HEK293 (cell line): ENCODE results near the gene SH2B3.

ENCODE experiments used
- CTCF ChIA-PET: fragments of 350-600 bp; formaldehyde crosslinking; extraction: SDS; loops from one replicate; lab custom pipeline; 2021; ENCODE audit warnings: antibody characterized with exemption; lab: Yijun Ruan, JAX
- POLR2A ChIA-PET: fragments of 300-600 bp; formaldehyde crosslinking; extraction: SDS; loops from one replicate; lab custom pipeline; 2020; ENCODE audit warnings: antibody characterized with exemption, inconsistent platforms; lab: Yijun Ruan, JAX
- H3K27ac ChIP-seq: fragments of 200-500 bp; sonication (Bioruptor generic); 2 replicates; pipeline ENCODE4 v1.5.1; 2014; ENCODE audit warnings: low read depth, low read length, control low read depth, inconsistent platforms; ENCODE audit errors: extremely low read depth
- H3K36me3 ChIP-seq, 2 experiments: fragments of 200-500 bp in 1 of 2; sonication (Bioruptor generic) in 1 of 2; 1 replicate in 1 of 2; 2 replicates in 1 of 2; pipeline ENCODE4 v1.5.1; 2014 to 2017; ENCODE audit warnings: inconsistent platforms in 2 of 2, low read length in 2 of 2; ENCODE audit not compliant: control insufficient read depth in 2 of 2, insufficient read depth in 1 of 2
- H3K4me1 ChIP-seq: fragments of 200-500 bp; sonication (Bioruptor generic); 2 replicates; pipeline ENCODE4 v1.5.1; 2014; ENCODE audit warnings: mild to moderate bottlenecking, low read length, inconsistent platforms; ENCODE audit not compliant: control insufficient read depth, insufficient read depth
- H3K4me3 ChIP-seq: 2 replicates; pipeline ENCODE4 v1.5.1; 2011; ENCODE audit warnings: low read depth, mild to moderate bottlenecking, control low read depth, low read length, moderate library complexity
- H3K9me3 ChIP-seq: fragments of 200-500 bp; sonication (Bioruptor generic); 2 replicates; pipeline ENCODE4 v1.5.1; 2014; ENCODE audit warnings: low read depth, low read length, inconsistent platforms; ENCODE audit not compliant: control insufficient read depth, insufficient read depth
- EGR2 ChIP-seq: fragments of 450-650 bp; formaldehyde crosslinking; IDR thresholded peaks from 2 replicates; pipeline ENCODE4 v1.5.1; 2016; ENCODE audit warnings: low read depth, missing biosample characterization, missing genetic modification characterization
- GLI4 ChIP-seq: fragments of 450-650 bp; formaldehyde crosslinking; IDR thresholded peaks from 2 replicates; pipeline ENCODE4 v1.5.1; 2016; ENCODE audit warnings: missing biosample characterization, missing genetic modification characterization
- KLF9 ChIP-seq: fragments of 450-650 bp; formaldehyde crosslinking; IDR thresholded peaks from 2 replicates; pipeline ENCODE4 v1.5.1; 2016; ENCODE audit warnings: missing biosample characterization, missing genetic modification characterization, low read depth
- RBAK ChIP-seq: fragments of 450-650 bp; formaldehyde crosslinking; IDR thresholded peaks from 2 replicates; pipeline ENCODE4 v1.5.1; 2016; ENCODE audit warnings: missing biosample characterization, missing genetic modification characterization
- YY1 ChIP-seq: fragments of 450-650 bp; formaldehyde crosslinking; IDR thresholded peaks from 2 replicates; pipeline ENCODE4 v1.5.1; 2018; ENCODE audit warnings: missing biosample characterization, missing genetic modification characterization
- ZBTB8A ChIP-seq: fragments of 450-650 bp; formaldehyde crosslinking; IDR thresholded peaks from 2 replicates; pipeline ENCODE4 v1.5.1; 2016; ENCODE audit warnings: missing biosample characterization, missing genetic modification characterization
- ZNF214 ChIP-seq: fragments of 450-650 bp; formaldehyde crosslinking; IDR thresholded peaks from 2 replicates; pipeline ENCODE4 v1.5.1; 2017; ENCODE audit warnings: missing biosample characterization, mild to moderate bottlenecking, missing genetic modification characterization, borderline replicate concordance
- ZNF223 ChIP-seq: fragments of 450-650 bp; formaldehyde crosslinking; IDR thresholded peaks from 2 replicates; pipeline ENCODE4 v1.5.1; 2016; ENCODE audit warnings: missing biosample characterization, missing genetic modification characterization
- ZNF239 ChIP-seq: fragments of 450-650 bp; formaldehyde crosslinking; IDR thresholded peaks from 2 replicates; pipeline ENCODE4 v1.5.1; 2016; ENCODE audit warnings: missing biosample characterization, missing genetic modification characterization
- ZNF501 ChIP-seq: fragments of 450-650 bp; formaldehyde crosslinking; IDR thresholded peaks from 2 replicates; pipeline ENCODE4 v1.5.1; 2016; ENCODE audit warnings: missing biosample characterization, missing genetic modification characterization
- ZNF548 ChIP-seq: fragments of 450-650 bp; formaldehyde crosslinking; IDR thresholded peaks from 2 replicates; pipeline ENCODE4 v1.5.1; 2016; ENCODE audit warnings: missing biosample characterization, missing genetic modification characterization
- ZNF555 ChIP-seq: fragments of 450-650 bp; formaldehyde crosslinking; conservative IDR thresholded peaks from 2 replicates; pipeline ENCODE4 v1.5.1; 2017; ENCODE audit warnings: missing biosample characterization, mild to moderate bottlenecking, missing genetic modification characterization, inconsistent platforms
- ZNF585B ChIP-seq: fragments of 450-650 bp; formaldehyde crosslinking; IDR thresholded peaks from 2 replicates; pipeline ENCODE4 v1.5.1; 2016; ENCODE audit warnings: missing biosample characterization, missing genetic modification characterization
- ZNF600 ChIP-seq: fragments of 450-650 bp; formaldehyde crosslinking; IDR thresholded peaks from 2 replicates; pipeline ENCODE4 v1.5.1; 2016; ENCODE audit warnings: missing biosample characterization, missing genetic modification characterization
- ZNF664 ChIP-seq: fragments of 450-650 bp; formaldehyde crosslinking; IDR thresholded peaks from 2 replicates; pipeline ENCODE4 v1.5.1; 2016; ENCODE audit warnings: missing biosample characterization, missing genetic modification characterization
- ZNF677 ChIP-seq: fragments of 450-650 bp; IDR thresholded peaks from 2 replicates; pipeline ENCODE4 v1.5.0; 2018; ENCODE audit warnings: missing biosample characterization, mild to moderate bottlenecking, missing genetic modification characterization, moderate library complexity
- TF ChIP-seq, protein P1 (sequence below): fragments of 450-650 bp; formaldehyde crosslinking; IDR thresholded peaks from 2 replicates; pipeline ENCODE4 v1.5.1; 2016; ENCODE audit warnings: missing biosample characterization, missing genetic modification characterization
- TF ChIP-seq, protein P2 (sequence below): fragments of 450-650 bp; formaldehyde crosslinking; IDR thresholded peaks from 2 replicates; pipeline ENCODE4 v1.5.1; 2016; ENCODE audit warnings: missing biosample characterization, missing genetic modification characterization
- TF ChIP-seq, protein P3 (sequence below): fragments of 450-650 bp; formaldehyde crosslinking; IDR thresholded peaks from 2 replicates; pipeline ENCODE4 v1.5.1; 2016; ENCODE audit warnings: missing biosample characterization, missing genetic modification characterization

SH2B3 gene

GRCh38 chr12:111444314-111444924, 38.7 kb downstream of the SH2B3 start:
- Histone ChIP-seq H3K27ac (no peak overlapping the region), H3K9me3 (no peaks in the 10 kb centered on the region), H3K36me3 (peaks cover 0 to 79% of the 10 kb centered on the region in 2 experiments; a peak in 2 of 3 replicates)
- CTCF ChIA-PET: interaction anchor here (0.5 to 3.2 kb wide), 3 partner anchors 48 to 229 kb away, joined by 3 to 16 read pairs (median 5); no protein-coding TSS in a partner anchor
- TF ChIP-seq RBAK (tag by site-specific recombination) (no peak), EGR2 (tag by site-specific recombination) (no peak), ZNF585B (no peak), ZNF223 (tag by site-specific recombination) (no peak), ZNF214 (no peak), ZNF548 (tag by site-specific recombination) (no peak), GLI4 (no peak), ZNF501 (no peak), ZNF239 (tag by site-specific recombination) (no peak), YY1 (no peak), ZNF677 (tag by site-specific recombination) (no peak)
- TF ChIP-seq, protein P1, sequence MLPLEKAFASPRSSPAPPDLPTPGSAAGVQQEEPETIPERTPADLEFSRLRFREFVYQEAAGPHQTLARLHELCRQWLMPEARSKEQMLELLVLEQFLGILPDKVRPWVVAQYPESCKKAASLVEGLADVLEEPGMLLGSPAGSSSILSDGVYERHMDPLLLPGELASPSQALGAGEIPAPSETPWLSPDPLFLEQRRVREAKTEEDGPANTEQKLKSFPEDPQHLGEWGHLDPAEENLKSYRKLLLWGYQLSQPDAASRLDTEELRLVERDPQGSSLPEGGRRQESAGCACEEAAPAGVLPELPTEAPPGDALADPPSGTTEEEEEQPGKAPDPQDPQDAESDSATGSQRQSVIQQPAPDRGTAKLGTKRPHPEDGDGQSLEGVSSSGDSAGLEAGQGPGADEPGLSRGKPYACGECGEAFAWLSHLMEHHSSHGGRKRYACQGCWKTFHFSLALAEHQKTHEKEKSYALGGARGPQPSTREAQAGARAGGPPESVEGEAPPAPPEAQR (tag by site-specific recombination): no peak
- TF ChIP-seq, all 188 proteins: peak for 0
- POLR2A ChIA-PET: interaction anchor here (1.9 kb wide), 1 partner anchor 40 kb away, joined by 4 read pairs; no protein-coding TSS in a partner anchor
- Histone ChIP-seq H3K4me3 (no peak overlapping the region), H3K4me1 (peaks cover 3% of the 10 kb centered on the region; the same call in 1 of the 2 replicates)

DNA sequence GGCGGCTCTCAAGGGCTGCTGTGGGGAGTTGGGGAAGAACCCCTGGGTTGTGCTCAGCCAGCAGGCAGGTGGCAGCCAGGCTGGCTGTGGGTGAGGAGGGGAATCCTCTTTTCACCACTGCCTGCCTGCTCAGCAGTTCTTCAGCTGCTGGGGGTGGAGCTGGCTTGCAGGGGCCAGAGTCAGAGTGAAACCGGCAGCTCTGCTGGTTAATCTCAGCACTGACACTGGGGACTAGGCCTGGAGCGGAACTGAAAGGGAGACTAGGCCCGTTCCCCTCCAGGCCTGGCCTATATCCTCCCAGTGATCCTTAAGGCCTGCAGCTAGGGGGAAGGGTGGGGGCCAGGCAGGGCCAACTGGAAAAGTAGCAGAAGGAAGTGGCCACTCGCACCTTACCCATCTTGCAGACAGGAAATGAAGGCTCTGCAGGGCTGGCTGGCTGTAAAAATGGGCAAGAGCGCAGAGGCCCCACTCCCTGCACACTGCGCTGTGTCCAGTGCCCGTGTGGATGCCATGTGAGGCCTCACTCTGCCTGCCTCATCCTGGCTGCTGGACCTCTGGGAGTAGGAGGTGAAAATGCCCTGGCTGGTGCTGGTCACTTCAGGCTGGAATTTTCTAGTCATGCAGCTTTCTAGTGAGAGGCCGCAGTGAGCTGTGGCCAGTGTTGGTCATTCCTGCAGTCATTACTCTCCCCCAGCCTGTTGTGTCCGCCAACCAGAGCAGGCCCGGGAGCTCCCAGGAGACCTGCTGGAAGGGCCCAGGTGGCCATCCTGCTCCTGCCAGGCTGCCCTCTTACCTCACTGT, 39.4 kb downstream of the SH2B3 start:
- ChIA-PET CTCF (interaction anchor here (0.5 to 3.2 kb wide), 4 partner anchors 48 to 228 kb away, joined by 3 to 16 read pairs (median 4); no protein-coding TSS in a partner anchor), POLR2A (interaction anchor here (1.9 kb wide), 1 partner anchor 40 kb away, joined by 4 read pairs; no protein-coding TSS in a partner anchor)
- Histone ChIP-seq H3K4me3 (no peak overlapping the region), H3K36me3 (peaks cover 0 to 83% of the 10 kb centered on the region in 2 experiments; a peak in 2 of 3 replicates), H3K9me3 (no peaks in the 10 kb centered on the region), H3K27ac (no peak overlapping the region), H3K4me1 (peaks cover 3% of the 10 kb centered on the region; the same call in 1 of the 2 replicates)
- no peak for TF ChIP-seq ZBTB8A (tag by site-specific recombination)
- no peak for TF ChIP-seq ZNF600
- no peak for TF ChIP-seq ZNF664 (tag by site-specific recombination)
- TF ChIP-seq ZNF555 (tag by site-specific recombination): no peak
- TF ChIP-seq, protein P2, sequence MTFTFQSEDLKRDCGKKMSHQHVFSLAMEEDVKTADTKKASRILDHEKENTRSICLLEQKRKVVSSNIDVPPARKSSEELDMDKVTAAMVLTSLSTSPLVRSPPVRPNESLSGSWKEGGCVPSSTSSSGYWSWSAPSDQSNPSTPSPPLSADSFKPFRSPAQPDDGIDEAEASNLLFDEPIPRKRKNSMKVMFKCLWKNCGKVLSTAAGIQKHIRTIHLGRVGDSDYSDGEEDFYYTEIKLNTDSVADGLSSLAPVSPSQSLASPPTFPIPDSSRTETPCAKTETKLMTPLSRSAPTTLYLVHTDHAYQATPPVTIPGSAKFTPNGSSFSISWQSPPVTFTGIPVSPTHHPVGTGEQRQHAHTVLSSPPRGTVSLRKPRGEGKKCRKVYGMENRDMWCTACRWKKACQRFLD: no peak
- TF ChIP-seq KLF9 (tag by site-specific recombination): no peak
- TF ChIP-seq, protein P3, sequence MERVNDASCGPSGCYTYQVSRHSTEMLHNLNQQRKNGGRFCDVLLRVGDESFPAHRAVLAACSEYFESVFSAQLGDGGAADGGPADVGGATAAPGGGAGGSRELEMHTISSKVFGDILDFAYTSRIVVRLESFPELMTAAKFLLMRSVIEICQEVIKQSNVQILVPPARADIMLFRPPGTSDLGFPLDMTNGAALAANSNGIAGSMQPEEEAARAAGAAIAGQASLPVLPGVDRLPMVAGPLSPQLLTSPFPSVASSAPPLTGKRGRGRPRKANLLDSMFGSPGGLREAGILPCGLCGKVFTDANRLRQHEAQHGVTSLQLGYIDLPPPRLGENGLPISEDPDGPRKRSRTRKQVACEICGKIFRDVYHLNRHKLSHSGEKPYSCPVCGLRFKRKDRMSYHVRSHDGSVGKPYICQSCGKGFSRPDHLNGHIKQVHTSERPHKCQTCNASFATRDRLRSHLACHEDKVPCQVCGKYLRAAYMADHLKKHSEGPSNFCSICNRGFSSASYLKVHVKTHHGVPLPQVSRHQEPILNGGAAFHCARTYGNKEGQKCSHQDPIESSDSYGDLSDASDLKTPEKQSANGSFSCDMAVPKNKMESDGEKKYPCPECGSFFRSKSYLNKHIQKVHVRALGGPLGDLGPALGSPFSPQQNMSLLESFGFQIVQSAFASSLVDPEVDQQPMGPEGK: 0 out of 2 replicates have a peak, but pooled peaks have one; percentile 13
- TF ChIP-seq, all 188 proteins: peak for 1
